ENCODE data around the gene GRK3. TPM values are rescaled to one million over a fixed set of nuclear protein-coding genes. Genes with fewer than 3 reads are reported as not detected.
A peak's percentile ranks its signal among the peaks of the same experiment; 100 is the strongest.

Gene GRK3
- total RNA-seq, 2 donors from 2014 or later = 19.4 to 21.0 TPM

DNA sequence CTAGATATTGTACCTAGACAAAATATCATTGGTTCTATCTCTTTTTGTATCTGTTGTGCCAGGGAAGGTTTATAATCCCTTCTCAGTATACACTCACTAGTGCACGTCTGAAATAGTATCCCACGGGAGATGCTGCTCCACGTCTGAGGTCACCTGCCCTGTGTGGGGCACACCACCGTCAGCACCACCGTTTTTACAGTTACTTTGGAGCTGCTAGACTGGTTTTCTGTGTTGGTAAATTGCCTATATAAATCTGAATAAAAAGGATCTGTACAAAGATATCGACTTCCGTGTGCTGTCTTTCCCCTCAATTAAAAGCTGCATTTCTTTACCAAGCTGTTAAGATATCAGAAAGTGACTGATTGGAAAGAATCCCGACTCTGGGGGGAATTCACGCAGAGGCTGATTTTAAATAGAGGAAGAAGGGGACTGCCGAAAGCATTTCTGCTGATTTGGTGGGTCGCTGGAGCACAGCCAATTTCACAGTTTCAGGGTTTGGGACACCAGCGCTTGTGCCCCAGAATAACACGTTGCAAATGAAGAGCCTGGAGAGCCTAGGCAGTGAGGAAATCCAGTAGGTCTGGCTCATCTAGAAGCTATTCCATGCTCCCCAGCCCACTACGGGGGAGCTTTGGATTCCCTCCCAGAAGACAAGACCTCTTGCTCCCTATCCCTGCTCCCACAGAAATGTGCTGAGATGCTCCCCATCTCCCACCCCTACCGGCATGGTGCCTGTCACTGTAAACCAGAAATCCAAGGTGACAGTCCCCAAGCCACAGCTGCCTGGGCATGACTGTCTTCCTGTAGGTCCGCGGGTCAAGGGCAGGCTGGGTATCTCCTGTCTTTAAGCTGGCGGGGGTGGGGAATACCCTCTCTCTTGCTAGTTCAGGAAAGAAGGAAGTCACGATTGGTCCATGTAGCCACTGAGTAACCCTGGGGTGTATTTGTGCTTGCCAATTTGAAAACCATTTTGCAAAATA, 164.8 kb downstream of the GRK3 start:
- Histone ChIP-seq H3K36me3 (ENCODE audit: control insufficient read depth, insufficient read depth, low read length) (no peaks in the 10 kb centered on the region), H3K27me3 (ENCODE audit: control insufficient read depth, insufficient read depth, low read length, poor library complexity, severe bottlenecking) (no peaks in the 10 kb centered on the region), H3K9ac (ENCODE audit: extremely low read depth, low read length, poor library complexity, severe bottlenecking) (no peak overlapping the region), H3K27ac (ENCODE audit: low read depth, low read length) (no peak overlapping the region), H3K4me3 (ENCODE audit: low read length) (no peak overlapping the region), H3K9me3 (ENCODE audit: control insufficient read depth, low read length) (no peaks in the 10 kb centered on the region), H3K4me1 (ENCODE audit: control insufficient read depth, insufficient read depth, low read length) (no peaks in the 10 kb centered on the region)
- Mint-ChIP-seq H3K4me1 (peaks cover 8% of the 10 kb centered on the region), H3K27ac (no peak overlapping the region), H3K36me3 (ENCODE audit: low read depth) (no peaks in the 10 kb centered on the region), H3K9me3 (no peaks in the 10 kb centered on the region), H3K27me3 (ENCODE audit: insufficient read depth) (no peaks in the 10 kb centered on the region), H3K4me3 (no peak overlapping the region)
- peak; percentile 40 for DNase-seq
- 89 to 91% methylated on average over 17 to 19 of the region's 19 CpGs for WGBS, 2 experiments (ENCODE audit: insufficient coverage in 1 of 2, insufficient read length in 1 of 2)
- TF ChIP-seq, protein P1, sequence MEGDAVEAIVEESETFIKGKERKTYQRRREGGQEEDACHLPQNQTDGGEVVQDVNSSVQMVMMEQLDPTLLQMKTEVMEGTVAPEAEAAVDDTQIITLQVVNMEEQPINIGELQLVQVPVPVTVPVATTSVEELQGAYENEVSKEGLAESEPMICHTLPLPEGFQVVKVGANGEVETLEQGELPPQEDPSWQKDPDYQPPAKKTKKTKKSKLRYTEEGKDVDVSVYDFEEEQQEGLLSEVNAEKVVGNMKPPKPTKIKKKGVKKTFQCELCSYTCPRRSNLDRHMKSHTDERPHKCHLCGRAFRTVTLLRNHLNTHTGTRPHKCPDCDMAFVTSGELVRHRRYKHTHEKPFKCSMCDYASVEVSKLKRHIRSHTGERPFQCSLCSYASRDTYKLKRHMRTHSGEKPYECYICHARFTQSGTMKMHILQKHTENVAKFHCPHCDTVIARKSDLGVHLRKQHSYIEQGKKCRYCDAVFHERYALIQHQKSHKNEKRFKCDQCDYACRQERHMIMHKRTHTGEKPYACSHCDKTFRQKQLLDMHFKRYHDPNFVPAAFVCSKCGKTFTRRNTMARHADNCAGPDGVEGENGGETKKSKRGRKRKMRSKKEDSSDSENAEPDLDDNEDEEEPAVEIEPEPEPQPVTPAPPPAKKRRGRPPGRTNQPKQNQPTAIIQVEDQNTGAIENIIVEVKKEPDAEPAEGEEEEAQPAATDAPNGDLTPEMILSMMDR (conservative IDR thresholded peaks at IDR 0.05) = no peak

DNA sequence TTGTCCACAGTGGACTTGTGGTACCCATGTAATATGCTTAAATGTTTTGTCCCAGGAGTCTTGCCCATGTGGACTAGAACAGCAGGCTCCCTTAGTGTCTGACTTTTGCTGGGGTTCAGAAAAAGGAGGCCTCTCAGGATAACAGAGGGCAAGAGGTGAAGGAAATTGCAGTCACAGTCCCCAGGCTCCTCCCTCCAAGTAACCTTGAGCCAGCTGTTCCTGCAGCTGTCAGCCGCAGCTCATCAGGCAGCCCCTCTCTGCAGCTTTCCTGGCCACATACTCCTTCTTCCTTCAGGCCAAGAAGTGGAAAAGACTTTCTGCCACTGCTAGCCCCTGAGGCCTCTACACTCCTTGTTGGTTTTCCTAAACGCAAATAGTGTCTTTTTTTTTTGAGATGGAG, 171.2 kb downstream of the GRK3 start:
- Histone ChIP-seq H3K9ac (ENCODE audit: extremely low read depth, low read length, poor library complexity, severe bottlenecking) (no peak overlapping the region), H3K27me3 (ENCODE audit: control insufficient read depth, insufficient read depth, low read length, poor library complexity, severe bottlenecking) (no peaks in the 10 kb centered on the region), H3K27ac (ENCODE audit: low read depth, low read length) (no peak overlapping the region), H3K9me3 (ENCODE audit: control insufficient read depth, low read length) (no peaks in the 10 kb centered on the region), H3K4me1 (ENCODE audit: control insufficient read depth, insufficient read depth, low read length) (no peaks in the 10 kb centered on the region), H3K4me3 (ENCODE audit: low read length) (no peak overlapping the region), H3K36me3 (ENCODE audit: control insufficient read depth, insufficient read depth, low read length) (no peaks in the 10 kb centered on the region)
- H3K9me3 Mint-ChIP-seq = no peaks in the 10 kb centered on the region
- 80 to 96% methylated on average over 1 to 2 of the region's 2 CpGs for WGBS, 2 experiments (ENCODE audit: insufficient coverage in 1 of 2, insufficient read length in 1 of 2)
- no peaks in the 10 kb centered on the region for H3K36me3 Mint-ChIP-seq (ENCODE audit: low read depth)
- no peaks in the 10 kb centered on the region for H3K4me1 Mint-ChIP-seq
- H3K27ac Mint-ChIP-seq = no peak overlapping the region
- TF ChIP-seq, protein P1 (conservative IDR thresholded peaks at IDR 0.05) = no peak
- peak; percentile 8 for DNase-seq
- peaks cover 4% of the 10 kb centered on the region for H3K27me3 Mint-ChIP-seq (ENCODE audit: insufficient read depth)
- no peak overlapping the region for H3K4me3 Mint-ChIP-seq

DNA sequence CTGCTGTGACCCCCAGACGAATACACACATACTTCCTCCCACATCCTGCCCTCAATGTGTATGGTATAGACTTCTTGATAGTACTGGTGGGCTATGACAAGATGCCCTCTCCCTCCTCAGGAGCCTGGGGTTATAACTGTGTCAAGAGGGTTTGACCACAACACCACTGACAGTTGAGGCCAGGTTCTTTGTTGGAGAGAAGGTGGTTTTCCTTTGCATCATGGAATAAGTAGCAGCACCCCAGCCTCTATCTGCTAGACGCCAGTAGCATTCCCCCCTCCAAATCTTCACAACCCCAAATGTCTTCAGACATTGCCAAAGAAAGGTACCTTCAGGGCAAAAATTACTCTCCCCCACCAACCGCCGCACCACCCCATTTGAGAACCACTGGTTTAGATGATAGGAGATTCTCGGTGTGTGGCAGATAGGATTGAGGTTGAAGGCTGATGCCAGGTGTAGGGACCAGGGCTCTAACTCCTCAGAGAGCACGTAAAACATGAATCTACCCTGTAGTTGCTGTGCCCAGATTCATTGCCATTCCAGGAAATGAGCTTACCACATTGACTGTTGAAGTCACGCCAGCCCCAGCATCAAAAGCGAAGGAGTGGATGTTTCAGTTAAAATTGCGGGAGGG, 172.0 kb downstream of the GRK3 start:
- no peaks in the 10 kb centered on the region for H3K36me3 ChIP-seq (ENCODE audit: control insufficient read depth, insufficient read depth, low read length)
- no peaks in the 10 kb centered on the region for H3K9me3 ChIP-seq (ENCODE audit: control insufficient read depth, low read length)
- H3K4me3 Mint-ChIP-seq = no peak overlapping the region
- H3K4me1 Mint-ChIP-seq = no peaks in the 10 kb centered on the region
- no peak overlapping the region for H3K9ac ChIP-seq (ENCODE audit: extremely low read depth, low read length, poor library complexity, severe bottlenecking)
- WGBS, 2 experiments (ENCODE audit: insufficient coverage in 1 of 2, insufficient read length in 1 of 2) = 89 to 98% methylated on average over 4 to 8 of the region's 9 CpGs
- no peak overlapping the region for H3K4me3 ChIP-seq (ENCODE audit: low read length)
- no peaks in the 10 kb centered on the region for H3K4me1 ChIP-seq (ENCODE audit: control insufficient read depth, insufficient read depth, low read length)
- no peak overlapping the region for H3K27ac Mint-ChIP-seq
- peaks cover 4% of the 10 kb centered on the region for H3K27me3 Mint-ChIP-seq (ENCODE audit: insufficient read depth)
- no peak overlapping the region for H3K27ac ChIP-seq (ENCODE audit: low read depth, low read length)
- TF ChIP-seq, protein P1 (conservative IDR thresholded peaks at IDR 0.05) = no peak
- H3K9me3 Mint-ChIP-seq = no peaks in the 10 kb centered on the region
- H3K27me3 ChIP-seq (ENCODE audit: control insufficient read depth, insufficient read depth, low read length, poor library complexity, severe bottlenecking) = no peaks in the 10 kb centered on the region
- no peaks in the 10 kb centered on the region for H3K36me3 Mint-ChIP-seq (ENCODE audit: low read depth)
- DNase-seq = peak; percentile 21

Data from endodermal cell (in vitro differentiated cells).